22Rv1 (cell line): ENCODE results near the gene PDGFD.

Source experiments
- CTCF ChIP-seq: fragments of 450-650 bp; IDR thresholded peaks from 2 replicates; pipeline ENCODE4 v1.5.1; 2017; ENCODE audit warnings: mild to moderate bottlenecking
- ZFX ChIP-seq: fragments of 450-650 bp; IDR thresholded peaks from 2 replicates; pipeline ENCODE4 v1.6.1; 2017; ENCODE audit warnings: antibody characterized with exemption, borderline replicate concordance

DNA sequence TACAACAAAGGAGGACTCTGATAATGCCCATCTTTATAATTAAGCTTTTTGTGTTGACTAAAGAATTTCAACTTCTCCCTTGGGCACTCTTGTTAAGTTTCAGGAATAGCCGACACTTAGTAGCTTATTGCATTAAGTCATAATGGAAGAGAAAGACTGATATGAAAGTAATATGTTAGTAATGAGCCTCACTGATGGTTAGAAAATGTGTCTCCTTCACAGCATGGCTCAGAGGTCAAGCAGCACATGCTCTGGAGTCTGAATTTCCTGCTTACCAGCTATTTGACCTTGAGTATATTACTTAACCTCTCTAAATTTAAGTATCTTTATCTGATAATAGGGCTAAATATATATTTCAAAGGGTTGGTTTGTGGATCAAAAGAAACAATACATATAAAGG lies 39.0 kb downstream of the PDGFD start:
- TF ChIP-seq CTCF (no peak), ZFX (no peak)
